HFFc6 (cell line): ENCODE results near the gene SCUBE1. TPM values are rescaled to one million over a fixed set of nuclear protein-coding genes. Genes with fewer than 3 reads are reported as not detected.
"Not testable (repeated sequence)": the region's sequence is repeated elsewhere in the genome, so short reads cannot be mapped to it uniquely, and the experiment has no call there.

Source experiments
- DNase-seq: peaks from one replicate; pipeline ENCODE4 v3.0.0-alpha.2; 2018
- H3K27ac Mint-ChIP-seq: 2 replicates; pipeline ENCODE4 v1.8.0; 2020; ENCODE audit warnings: mild to moderate bottlenecking, mixed read lengths
- H3K27me3 Mint-ChIP-seq: 2 replicates; pipeline ENCODE4 v1.8.0; 2021; ENCODE audit warnings: mild to moderate bottlenecking, moderate library complexity, mixed read lengths; ENCODE audit not compliant: insufficient read depth
- H3K36me3 Mint-ChIP-seq: 2 replicates; pipeline ENCODE4 v1.8.0; 2021; ENCODE audit warnings: low read depth, mixed read lengths
- H3K4me1 Mint-ChIP-seq: 2 replicates; pipeline ENCODE4 v1.8.0; 2020; ENCODE audit warnings: low read depth, mixed read lengths
- H3K4me3 Mint-ChIP-seq: 2 replicates; pipeline ENCODE4 v1.8.0; 2020; ENCODE audit warnings: mild to moderate bottlenecking, moderate library complexity, mixed read lengths
- H3K9me3 Mint-ChIP-seq: 2 replicates; pipeline ENCODE4 v1.8.0; 2020; ENCODE audit warnings: mild to moderate bottlenecking, mixed read lengths
- total RNA-seq, 6 experiments: library from RNA; stranded (reverse); fragmentation: NEBNext Ultra II Directional; extraction: Animal tissue kit (Norgen Biotek cat#: 25700); gene quantifications; 2 replicates in 1 of 6; 3 replicates in 5 of 6; pipeline ENCODE4 v1.2.3, GENCODE V29; 2021
- TF ChIP-seq, protein P1 (sequence below): fragments of 200-600 bp; sonication (generic); IDR thresholded peaks from 2 replicates; pipeline ENCODE4 v1.5.0; 2021; ENCODE audit warnings: antibody characterized with exemption, mild to moderate bottlenecking

SCUBE1 gene
- total RNA-seq, 6 experiments from 2014 or later, result not detected

DNA sequence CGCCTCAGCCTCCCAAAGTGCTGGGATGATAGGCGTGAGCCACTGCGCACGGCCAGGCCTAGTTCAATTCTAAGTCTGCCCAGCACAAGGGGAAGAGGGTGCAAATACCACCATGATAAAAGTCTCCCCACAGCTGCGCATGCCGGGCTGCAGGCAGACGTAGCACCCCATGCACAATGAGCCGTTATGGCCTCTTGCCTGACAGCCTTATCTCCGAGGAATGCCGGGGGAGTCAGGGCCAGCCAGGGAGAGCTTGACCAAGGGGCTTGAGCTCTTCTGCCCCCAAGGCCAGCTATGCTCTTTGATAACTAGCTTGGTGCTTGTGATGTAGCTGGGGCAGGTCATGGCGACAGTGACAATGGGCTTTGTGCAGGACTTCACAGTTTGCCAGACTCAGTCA lies 13.7 kb upstream of the SCUBE1 start:
- no peak overlapping the region for H3K27ac Mint-ChIP-seq
- no peaks in the 10 kb centered on the region for H3K36me3 Mint-ChIP-seq
- H3K4me1 Mint-ChIP-seq, result no peaks in the 10 kb centered on the region
- DNase-seq, result no peak
- no peak overlapping the region for H3K4me3 Mint-ChIP-seq
- peaks cover 33% of the 10 kb centered on the region for H3K27me3 Mint-ChIP-seq
- TF ChIP-seq, protein P1, sequence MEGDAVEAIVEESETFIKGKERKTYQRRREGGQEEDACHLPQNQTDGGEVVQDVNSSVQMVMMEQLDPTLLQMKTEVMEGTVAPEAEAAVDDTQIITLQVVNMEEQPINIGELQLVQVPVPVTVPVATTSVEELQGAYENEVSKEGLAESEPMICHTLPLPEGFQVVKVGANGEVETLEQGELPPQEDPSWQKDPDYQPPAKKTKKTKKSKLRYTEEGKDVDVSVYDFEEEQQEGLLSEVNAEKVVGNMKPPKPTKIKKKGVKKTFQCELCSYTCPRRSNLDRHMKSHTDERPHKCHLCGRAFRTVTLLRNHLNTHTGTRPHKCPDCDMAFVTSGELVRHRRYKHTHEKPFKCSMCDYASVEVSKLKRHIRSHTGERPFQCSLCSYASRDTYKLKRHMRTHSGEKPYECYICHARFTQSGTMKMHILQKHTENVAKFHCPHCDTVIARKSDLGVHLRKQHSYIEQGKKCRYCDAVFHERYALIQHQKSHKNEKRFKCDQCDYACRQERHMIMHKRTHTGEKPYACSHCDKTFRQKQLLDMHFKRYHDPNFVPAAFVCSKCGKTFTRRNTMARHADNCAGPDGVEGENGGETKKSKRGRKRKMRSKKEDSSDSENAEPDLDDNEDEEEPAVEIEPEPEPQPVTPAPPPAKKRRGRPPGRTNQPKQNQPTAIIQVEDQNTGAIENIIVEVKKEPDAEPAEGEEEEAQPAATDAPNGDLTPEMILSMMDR, result no peak
- H3K9me3 Mint-ChIP-seq, result no peaks in the 10 kb centered on the region

DNA sequence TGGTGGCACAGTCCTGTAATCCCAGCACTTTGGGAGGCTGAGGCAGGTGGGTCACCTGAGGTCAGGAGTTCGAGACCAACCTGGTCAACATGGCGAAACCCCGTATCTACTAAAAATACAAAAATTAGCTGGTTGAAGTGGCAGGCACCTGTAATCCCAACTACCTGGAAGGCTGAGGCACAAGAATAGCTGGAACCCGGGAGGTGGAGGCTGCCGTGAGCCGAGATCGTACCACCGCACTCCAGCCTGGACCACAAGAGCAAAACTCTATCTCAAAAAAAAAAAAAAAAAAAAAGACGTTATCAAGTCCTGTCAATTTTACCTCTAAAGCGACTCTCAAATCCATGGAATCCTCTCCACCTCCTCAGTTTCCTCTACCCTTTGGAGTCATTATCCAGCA lies 12.5 kb upstream of the SCUBE1 start:
- not testable (repeated sequence) for H3K9me3 Mint-ChIP-seq

DNA sequence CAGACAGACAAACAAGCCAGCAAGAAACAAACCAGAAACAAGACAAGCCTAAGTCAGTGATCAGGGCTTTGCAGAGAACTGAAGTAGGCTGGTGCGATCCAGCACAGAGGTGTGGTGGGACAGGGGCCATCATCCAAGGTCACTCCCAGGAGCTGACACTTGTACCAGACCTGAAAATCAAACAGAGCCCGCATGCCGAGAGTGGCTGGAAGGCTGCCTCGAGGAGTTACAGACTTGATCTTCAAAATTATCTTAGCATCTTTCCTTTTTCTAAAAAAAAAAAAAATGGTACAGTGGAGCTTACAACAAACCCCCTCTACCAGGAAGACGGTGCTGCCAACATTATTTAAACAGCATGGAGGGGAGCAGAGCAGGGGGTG lies 8.8 kb upstream of the SCUBE1 start:
- H3K36me3 Mint-ChIP-seq, result no peaks in the 10 kb centered on the region
- no peaks in the 10 kb centered on the region for H3K4me1 Mint-ChIP-seq
- no peaks in the 10 kb centered on the region for H3K9me3 Mint-ChIP-seq
- H3K27ac Mint-ChIP-seq, result no peak overlapping the region
- no peak overlapping the region for H3K4me3 Mint-ChIP-seq
- peaks cover 21% of the 10 kb centered on the region for H3K27me3 Mint-ChIP-seq
- TF ChIP-seq, protein P1, result no peak
- DNase-seq, result no peak

More for the DNA sequence above, 12.5 kb upstream of the SCUBE1 start:
- not testable (repeated sequence) for H3K4me1 Mint-ChIP-seq, DNase-seq, H3K36me3 Mint-ChIP-seq, H3K4me3 Mint-ChIP-seq, H3K27ac Mint-ChIP-seq
- H3K27me3 Mint-ChIP-seq, result peaks cover 26% of the 10 kb centered on the region

DNA sequence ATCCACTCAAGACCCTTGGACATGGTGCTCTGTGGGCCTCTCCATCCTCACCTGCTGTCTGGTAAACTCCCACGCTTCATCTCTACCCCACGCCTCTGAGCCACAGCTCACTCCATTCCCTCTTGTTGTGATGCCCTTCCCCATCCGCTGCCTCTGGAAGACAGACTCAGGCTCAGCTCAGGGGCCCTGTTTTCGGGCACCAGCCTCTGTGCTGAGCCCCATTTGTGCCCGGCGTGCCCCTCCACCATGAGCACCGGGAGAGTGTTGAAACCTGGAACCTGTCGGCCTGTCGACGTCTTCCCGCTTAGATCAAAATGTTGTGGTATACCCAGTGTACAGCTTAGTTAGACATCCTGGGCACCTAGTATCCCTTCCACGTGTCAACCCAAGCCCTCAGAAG lies 6.5 kb upstream of the SCUBE1 start:
- no peak for DNase-seq
- H3K4me3 Mint-ChIP-seq, result no peak overlapping the region
- no peak overlapping the region for H3K27ac Mint-ChIP-seq
- TF ChIP-seq, protein P1, result no peak
- H3K4me1 Mint-ChIP-seq, result no peaks in the 10 kb centered on the region
- H3K9me3 Mint-ChIP-seq, result no peaks in the 10 kb centered on the region
- H3K27me3 Mint-ChIP-seq, result peaks cover 22% of the 10 kb centered on the region
- no peaks in the 10 kb centered on the region for H3K36me3 Mint-ChIP-seq

DNA sequence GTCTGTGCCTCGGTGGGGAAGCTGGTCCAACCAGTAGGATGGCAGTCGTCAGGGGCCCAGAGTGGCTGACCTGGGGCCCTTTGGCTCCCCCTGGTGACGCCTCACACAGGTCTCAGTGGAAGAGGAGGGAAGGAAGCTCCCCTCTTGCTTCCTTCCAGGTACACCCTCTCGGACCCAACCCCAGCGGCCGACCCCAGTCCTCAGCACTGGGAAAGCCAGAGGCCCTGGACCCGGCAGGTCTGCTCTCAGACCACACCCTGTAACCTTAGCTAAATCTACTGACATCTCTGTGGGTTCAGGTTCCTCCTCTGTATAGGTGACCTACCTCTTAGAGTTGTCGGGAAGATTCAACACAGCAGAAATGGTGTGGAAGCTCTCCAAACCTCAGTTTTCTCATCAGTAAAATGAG lies 3.4 kb upstream of the SCUBE1 start:
- Mint-ChIP-seq H3K27ac (no peak overlapping the region), H3K4me3 (no peak overlapping the region), H3K9me3 (no peaks in the 10 kb centered on the region; the same call in 1 of the 2 replicates), H3K27me3 (peaks cover 27% of the 10 kb centered on the region), H3K36me3 (no peaks in the 10 kb centered on the region), H3K4me1 (no peaks in the 10 kb centered on the region)
- TF ChIP-seq, protein P1, result peak; percentile 80
- DNase-seq, result no peak

DNA sequence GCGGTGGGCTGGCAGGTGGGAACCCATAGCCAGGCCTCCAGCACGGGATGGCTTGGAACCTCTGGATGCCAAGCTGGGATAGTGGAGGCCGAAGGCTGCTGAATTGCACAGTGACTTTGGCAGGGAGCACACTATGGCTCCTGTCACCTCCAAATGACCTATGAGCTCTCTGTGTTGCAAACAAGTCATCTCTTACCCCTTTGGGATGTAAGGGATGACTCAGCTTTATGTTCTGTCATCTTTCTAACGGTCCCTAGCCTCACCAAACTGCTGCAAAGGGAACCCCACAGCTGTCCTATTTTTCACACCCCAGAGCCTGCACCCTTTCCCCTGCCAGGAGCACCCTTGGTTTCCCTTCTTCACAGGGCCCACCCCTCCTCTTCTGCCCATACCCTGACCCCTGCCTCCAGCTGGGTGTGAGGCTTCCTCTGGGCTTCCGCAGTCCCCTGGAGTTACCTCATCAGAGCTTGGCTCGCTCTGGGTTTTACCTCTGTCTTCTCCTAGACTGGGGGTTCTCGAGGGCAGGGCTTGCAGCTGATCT lies 2.7 kb upstream of the SCUBE1 start:
- Mint-ChIP-seq H3K9me3 (no peaks in the 10 kb centered on the region; the same call in 1 of the 2 replicates), H3K4me1 (no peaks in the 10 kb centered on the region), H3K27ac (no peak overlapping the region), H3K36me3 (no peaks in the 10 kb centered on the region), H3K27me3 (peaks cover 34% of the 10 kb centered on the region), H3K4me3 (no peak overlapping the region)
- TF ChIP-seq, protein P1, result no peak
- DNase-seq, result no peak
